ENCODE data around the gene TMEM235. TPM values are rescaled to one million over a fixed set of nuclear protein-coding genes. Genes with fewer than 3 reads are reported as not detected.
A peak's percentile ranks its signal among the peaks of the same experiment; 100 is the strongest.

Gene TMEM235
- total and polyA plus RNA-seq, 3 donors from 2014 or later, result not detected

GRCh38 chr17:78255953-78256706 is 24.7 kb downstream of the TMEM235 start:
- Histone ChIP-seq H3K27me3 (no peaks in the 10 kb centered on the region), H3K4me3 (no peak overlapping the region), H3K36me3 (ENCODE audit: low read depth, missing control alignments) (no peaks in the 10 kb centered on the region), H3K4me1 (peaks cover 5% of the 10 kb centered on the region), H3K27ac (no peak overlapping the region), H3K9me3 (no peaks in the 10 kb centered on the region)
- whole genome bisulfite sequencing, 2 donors, result 62 to 85% methylated on average over 6 to 14 of the region's 14 CpGs
- DNase-seq, result no peak
- TF ChIP-seq CTCF (IDR thresholded peaks at IDR 0.05), result no peak
- TF ChIP-seq POLR2A (IDR thresholded peaks at IDR 0.05), result no peak
- intact Hi-C loops (cut with DNase I; ENCODE audit: low total_unique reads), result loop anchor here (10.0 kb wide), 1 partner anchor 141 kb away; no protein-coding TSS in a partner anchor

DNA sequence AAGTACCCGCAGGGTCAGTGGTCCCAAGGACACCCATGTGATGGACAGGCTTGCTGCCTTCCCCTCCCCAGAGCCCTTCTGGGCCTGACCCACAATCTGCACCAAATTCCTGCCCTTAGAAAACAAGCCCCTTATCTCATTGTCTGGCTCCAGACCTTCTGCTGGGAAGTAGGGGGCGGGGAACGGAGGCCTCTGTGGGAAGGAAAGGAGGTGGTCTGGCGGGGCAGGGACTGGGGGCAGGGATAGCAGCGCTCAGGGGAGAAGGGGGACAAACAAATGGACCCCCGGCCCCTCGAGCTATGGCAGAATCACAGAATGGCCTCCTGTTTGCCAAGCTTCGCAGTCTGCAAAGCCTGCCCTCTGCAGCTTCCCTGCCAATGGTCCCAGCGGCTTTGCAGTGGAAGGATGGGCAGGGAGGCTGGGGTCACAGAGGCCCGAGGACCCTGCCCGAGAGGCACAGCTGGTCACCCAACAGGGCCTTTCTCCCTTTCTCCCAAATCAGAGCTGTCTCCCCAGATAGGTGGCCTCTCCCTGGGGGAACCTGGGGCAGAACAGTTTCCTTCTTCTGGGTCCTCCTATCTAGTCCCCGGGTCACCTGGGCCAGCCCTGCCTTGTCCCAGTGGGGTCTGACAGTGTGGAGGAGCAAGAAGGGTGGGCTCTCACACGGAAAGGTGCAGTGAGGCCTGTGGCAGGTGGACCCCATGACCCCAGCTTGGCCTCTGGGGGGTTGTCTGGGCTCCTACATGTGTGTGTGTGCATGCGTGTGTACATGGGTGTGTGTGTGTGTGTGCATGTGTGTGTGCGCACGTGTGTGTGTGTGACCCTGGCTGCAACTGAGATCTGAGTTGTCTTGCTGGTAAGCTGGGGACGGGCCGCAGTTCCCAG is 25.5 kb downstream of the TMEM235 start:
- Histone ChIP-seq H3K9me3 (no peaks in the 10 kb centered on the region), H3K27ac (no peak overlapping the region), H3K36me3 (ENCODE audit: low read depth, missing control alignments) (no peaks in the 10 kb centered on the region), H3K4me1 (peaks cover 3% of the 10 kb centered on the region), H3K27me3 (no peaks in the 10 kb centered on the region), H3K4me3 (no peak overlapping the region)
- DNase-seq, result no peak
- intact Hi-C loops (cut with DNase I; ENCODE audit: low total_unique reads), result loop anchor here (10.0 kb wide), 1 partner anchor 142 kb away; no protein-coding TSS in a partner anchor
- no peak for TF ChIP-seq POLR2A (IDR thresholded peaks at IDR 0.05)
- no peak for TF ChIP-seq CTCF (IDR thresholded peaks at IDR 0.05)
- WGBS, 2 donors, result 61 to 72% methylated on average over 14 to 18 of the region's 18 CpGs

GRCh38 chr17:78257810-78258322 is 26.4 kb downstream of the TMEM235 start:
- intact Hi-C loops (cut with DNase I; ENCODE audit: low total_unique reads), result loop anchor here (10.0 kb wide), 1 partner anchor 143 kb away; no protein-coding TSS in a partner anchor
- Histone ChIP-seq H3K27me3 (no peaks in the 10 kb centered on the region), H3K36me3 (ENCODE audit: low read depth, missing control alignments) (no peaks in the 10 kb centered on the region), H3K4me3 (no peak overlapping the region), H3K4me1 (peaks cover 3% of the 10 kb centered on the region), H3K9me3 (no peaks in the 10 kb centered on the region), H3K27ac (no peak overlapping the region)
- 61 to 78% methylated on average over 16 of the region's 16 CpGs for WGBS, 2 donors
- no peak for TF ChIP-seq POLR2A (IDR thresholded peaks at IDR 0.05)
- no peak for TF ChIP-seq CTCF (IDR thresholded peaks at IDR 0.05)
- no peak for DNase-seq

DNA sequence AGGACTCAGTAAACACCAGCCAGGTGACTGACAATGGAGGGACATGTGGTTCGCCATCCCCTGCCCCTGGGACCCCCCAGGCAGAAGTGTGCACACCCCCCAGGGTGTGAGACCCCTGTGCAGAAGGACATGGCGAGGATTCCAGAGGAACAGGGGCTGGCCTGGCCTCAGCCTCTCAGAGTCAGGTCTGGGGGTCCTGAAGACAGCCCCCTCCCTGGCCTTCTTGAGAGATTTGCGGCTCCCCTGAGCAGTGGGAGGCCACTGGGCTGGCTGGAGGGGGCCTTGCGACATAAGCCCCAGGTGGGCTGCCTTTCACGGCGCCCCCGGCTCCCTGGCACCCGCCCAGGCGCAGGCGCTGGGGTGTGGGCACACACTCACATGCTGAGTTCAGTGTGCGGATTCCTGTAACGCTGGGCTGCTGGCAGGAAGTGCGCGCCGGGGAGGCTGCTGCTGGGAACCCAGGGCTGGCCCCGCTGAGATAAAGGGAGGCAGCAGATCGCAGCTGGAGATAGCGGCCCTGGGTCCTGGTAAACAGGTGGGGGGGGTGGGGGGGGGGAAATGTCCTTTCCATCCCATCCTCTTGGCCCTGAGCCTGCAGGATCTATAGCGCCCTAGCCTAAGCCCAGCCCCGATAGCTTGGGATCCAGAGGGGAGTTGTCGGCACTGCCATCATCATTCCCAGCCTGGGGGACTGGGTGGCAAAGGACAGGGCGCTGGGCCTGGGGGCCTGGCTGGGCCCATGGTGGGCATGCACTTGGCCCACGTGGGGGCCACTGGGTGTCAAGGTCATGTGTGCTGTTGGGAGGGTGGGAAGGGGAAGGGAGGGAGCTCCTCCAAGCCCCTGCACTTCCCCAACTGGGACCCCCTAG is 27.1 kb downstream of the TMEM235 start:
- peaks cover 9% of the 10 kb centered on the region for H3K4me1 ChIP-seq
- H3K27me3 ChIP-seq, result no peaks in the 10 kb centered on the region
- H3K4me3 ChIP-seq, result no peak overlapping the region
- no peaks in the 10 kb centered on the region for H3K9me3 ChIP-seq
- intact Hi-C loops (cut with DNase I; ENCODE audit: low total_unique reads), result loop anchor here (10.0 kb wide), 1 partner anchor 144 kb away; no protein-coding TSS in a partner anchor
- 55 to 67% methylated on average over 6 to 23 of the region's 23 CpGs for WGBS, 2 donors
- peak; percentile 33 for DNase-seq
- H3K36me3 ChIP-seq (ENCODE audit: low read depth, missing control alignments), result no peaks in the 10 kb centered on the region
- TF ChIP-seq CTCF (IDR thresholded peaks at IDR 0.05) (no peak), POLR2A (IDR thresholded peaks at IDR 0.05) (no peak)
- H3K27ac ChIP-seq, result no peak overlapping the region
